GM19193 (cell line): Measurements from ENCODE around the gene MAST4.

Experiments
- POLR2A ChIP-seq: IDR thresholded peaks from 4 replicates; pipeline ENCODE4 v1.6.1; 2011; ENCODE audit not compliant: insufficient read depth, insufficient read length; ENCODE audit errors: extremely low read depth

The MAST4 gene

DNA sequence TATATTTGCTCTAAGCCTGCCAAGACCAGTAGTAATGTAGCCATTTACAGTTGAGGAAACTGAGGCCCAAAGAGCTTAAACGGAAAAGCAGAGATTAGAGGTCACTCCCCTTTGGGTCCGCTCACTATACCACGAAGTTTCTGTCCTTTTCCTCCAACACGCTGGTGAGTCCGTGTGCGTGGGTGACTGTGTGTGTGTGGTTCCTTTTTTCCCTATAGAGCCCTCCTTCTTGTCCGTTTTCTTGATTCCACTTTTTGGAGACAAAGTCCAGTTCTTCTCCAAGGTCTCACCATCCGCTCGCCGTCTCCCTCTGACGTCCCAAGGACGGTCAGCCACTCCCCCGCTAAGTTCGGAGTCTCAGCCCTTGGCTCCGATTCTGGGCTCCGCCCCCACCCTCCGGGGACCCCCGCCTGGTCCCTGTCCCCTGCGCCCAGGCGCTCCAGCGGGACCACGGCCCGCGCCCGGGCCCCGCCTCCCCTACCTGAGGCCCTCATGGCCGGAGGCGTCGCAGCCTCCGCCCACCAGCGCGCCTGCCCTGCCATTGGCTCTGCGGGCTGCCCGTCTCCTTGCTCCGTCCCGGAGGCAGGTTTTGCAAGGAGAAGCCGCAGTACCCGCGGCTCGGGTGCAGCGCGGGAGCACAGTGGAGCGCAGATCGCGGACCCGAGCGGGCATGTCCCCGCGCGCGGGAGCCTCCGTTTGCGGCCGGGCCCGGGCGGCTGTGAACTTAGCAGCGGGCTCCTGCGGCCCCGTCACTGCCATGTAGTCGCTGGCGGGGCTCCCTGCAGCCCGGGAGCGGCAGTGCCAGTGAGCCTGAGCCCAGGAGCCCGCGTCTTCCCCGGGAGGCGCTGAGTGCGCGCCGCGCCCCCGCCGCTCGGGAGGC is at the start of gene MAST4:
Gene MAST4, plus strand, starts transcription at position 638 of the 880 bp plus-strand sequence. CDS start 263 bp downstream, outside the sequence.
- no peak for TF ChIP-seq POLR2A

GRCh38 chr5:66546541-66546940 is 49.7 kb upstream of the MAST4 start:
- no peak for TF ChIP-seq POLR2A

- no peak for TF ChIP-seq POLR2A
Observed at GRCh38 chr5:66551338-66551737, 44.9 kb upstream of the MAST4 start.

DNA sequence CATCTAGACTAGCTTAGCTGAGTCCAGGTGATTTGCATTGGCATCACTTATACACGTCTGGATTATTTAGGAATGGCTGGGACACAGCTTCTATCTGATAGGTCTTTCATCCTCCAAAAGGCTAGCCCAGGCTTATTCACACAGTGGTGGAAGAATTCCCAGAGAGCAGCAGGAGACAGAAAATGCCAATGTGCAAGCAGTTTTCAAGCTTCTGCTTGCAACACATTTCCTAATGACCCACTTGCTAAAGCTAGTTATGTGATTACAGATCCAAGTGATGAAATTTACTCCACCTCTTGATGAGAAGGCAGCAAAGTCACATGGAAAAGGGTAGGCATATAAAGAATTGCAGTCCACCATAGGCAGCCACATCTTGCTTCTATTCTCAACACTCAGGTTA is 44.2 kb upstream of the MAST4 start:
- TF ChIP-seq POLR2A: no peak

- no peak for TF ChIP-seq POLR2A
Observed at GRCh38 chr5:66553368-66553912, 42.8 kb upstream of the MAST4 start.

- TF ChIP-seq POLR2A: no peak
Observed at GRCh38 chr5:66553916-66554575, 42.1 kb upstream of the MAST4 start.

DNA sequence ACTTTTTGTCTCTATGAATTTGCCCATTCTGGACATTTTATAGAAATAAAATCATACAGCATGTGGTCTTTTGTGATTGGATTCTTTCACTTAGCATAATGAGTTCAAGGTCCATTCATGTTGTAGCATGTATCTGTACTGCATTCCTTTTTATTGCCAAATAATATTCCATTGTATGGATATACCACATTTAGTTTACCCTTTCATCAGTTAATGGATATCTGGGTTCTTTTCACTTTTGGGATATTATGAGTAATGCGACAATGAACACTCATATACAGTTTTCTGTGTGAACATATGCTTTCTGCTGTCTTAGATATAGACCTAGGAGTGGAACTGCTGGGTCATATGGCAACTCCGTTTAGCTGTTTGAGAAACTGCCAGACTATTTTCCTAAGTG is 41.3 kb upstream of the MAST4 start:
- TF ChIP-seq POLR2A: no peak

DNA sequence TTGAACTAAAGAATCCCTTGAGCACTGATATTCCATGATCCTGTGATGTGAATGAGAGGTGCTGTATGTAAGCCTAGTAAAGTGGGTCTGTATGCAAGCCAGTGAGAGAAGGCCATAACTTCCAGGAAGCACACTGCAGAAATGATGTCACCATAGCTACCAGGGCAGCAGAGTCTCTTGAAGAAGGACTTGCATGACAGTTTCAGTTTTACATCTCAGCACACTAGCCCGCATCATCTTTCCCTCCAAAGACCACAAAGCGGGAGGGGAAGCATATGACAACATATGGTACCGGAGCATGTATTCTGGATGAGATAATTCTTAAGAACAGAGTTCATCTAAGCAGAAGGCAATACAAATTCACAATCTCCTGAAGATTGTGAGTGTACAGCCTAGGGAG is 37.6 kb upstream of the MAST4 start:
- TF ChIP-seq POLR2A: no peak

DNA sequence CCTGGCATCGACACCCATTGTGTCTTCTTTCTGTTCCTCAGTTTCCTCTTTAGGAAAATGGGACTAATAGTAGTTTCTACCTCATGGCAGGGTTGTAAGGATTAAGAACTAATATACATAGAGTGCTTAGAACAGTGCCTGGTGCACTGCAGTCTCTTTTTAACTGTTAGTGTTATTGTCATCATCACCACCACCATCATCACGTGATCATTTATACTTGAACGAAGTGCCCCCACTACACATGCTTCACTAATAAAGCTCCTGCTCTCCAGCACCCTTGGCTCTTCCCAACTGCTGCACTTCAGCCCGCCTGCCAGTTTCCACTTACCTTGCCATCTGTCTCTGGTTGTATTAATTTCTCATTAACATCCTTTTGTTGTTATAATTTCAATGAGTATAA is 35.8 kb upstream of the MAST4 start:
- no peak for TF ChIP-seq POLR2A

DNA sequence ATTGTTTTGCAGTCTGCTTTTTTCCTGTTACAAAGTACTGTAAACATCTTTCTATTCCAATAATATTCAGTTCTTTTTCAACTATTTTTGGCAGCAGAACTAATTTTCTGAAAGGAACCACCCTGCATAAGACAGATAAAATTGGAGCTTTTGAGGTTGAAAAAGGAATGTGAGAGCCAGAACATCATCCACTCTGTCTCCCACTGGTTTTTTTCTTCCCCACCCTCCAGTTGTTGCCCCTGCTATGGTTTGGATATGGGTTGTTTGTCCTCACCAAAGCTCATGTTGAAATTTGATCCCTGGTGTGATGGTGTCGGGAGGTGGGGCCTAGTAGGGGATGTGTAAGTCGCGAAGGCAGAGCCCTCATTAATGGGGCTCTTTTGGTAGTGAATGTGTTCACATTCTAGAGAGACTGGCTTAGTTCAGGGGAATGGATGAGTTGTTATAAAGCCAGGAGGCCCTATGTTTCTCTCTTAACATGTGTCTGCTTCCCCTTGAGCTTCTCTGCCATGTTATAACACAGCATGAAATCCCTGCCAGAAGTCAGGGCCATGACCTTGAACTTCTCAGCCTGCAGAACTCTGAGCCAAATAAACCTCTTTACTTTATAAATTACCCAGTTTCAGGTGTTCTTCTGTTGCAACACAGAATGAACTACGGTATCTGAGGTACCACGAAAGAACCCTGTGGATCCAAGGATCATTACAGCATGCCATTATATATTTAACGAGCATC is 34.8 kb upstream of the MAST4 start:
- no peak for TF ChIP-seq POLR2A

DNA sequence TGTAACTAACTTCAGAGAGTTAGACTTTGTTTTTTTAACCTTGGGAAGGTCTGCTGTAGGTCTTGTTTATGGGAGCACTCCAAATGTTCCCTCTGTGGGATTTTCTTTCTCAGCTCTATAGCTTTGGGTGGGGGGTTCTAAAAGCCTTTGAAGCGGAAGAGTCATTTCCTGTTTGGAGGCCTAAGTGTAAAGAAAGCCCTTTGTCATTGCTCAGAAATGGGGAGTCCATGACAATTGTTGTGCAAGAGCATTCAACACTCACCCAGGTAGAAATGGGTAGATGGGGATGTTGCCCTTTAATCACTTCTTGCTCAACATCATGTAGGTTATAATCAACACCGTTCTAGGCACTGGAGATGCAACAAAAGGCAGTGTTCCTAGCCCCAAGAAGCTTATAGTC is 30.3 kb upstream of the MAST4 start:
- no peak for TF ChIP-seq POLR2A

GRCh38 chr5:66567474-66567873 is 28.7 kb upstream of the MAST4 start:
- TF ChIP-seq POLR2A: no peak

DNA sequence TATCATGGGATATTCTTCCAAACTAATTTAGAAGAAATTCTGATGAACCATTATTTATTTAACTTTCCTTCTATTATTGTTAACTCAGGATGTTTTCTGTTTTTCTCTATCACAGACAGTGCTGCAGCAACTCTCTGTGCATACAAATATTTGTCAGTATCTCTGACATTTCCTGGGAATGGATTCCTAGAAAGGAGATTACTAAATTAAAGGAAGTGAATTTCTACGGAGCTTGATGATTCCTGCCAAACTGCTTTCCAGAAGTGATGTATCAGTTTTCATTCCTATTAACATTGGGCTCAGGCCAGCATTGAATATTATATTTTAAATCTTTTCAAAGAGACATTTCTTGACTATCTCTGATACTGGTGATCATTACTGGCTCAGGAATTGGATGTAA is 26.0 kb upstream of the MAST4 start:
- TF ChIP-seq POLR2A: no peak

- TF ChIP-seq POLR2A: no peak
Observed at GRCh38 chr5:66573733-66574132, 22.5 kb upstream of the MAST4 start.

DNA sequence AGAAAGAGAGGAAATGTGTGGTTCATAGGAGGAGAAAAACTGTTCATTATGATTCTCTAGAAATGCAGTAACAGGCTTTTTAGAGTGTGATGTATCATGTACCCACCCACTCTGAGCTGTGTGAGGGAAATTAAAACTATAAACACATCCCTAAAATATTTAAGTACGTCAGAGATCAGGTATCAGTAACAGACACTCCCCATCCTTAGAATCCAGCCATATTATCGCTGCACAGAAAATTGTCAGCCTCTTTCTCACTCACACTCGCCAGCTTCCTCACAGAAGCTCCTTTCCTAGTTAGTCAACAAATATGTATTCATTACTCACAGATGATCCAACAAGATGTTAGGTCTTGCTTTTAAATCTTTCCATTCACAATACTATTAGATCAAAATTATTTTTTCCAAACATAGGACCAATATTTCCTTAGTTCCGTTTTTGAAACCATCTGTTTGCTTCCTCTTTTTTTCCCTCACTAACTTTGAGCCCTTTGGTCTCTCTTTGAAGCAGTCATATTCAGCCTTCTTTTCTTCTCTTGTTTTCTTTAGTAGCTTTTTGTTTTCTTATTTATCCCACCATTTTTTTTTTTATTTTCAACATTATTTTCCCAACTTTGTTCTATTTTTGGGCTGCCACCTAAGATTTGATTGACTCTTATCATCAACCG is 13.6 kb upstream of the MAST4 start:
- TF ChIP-seq POLR2A: no peak
